Esophagus muscularis mucosa (tissue), 4 donors: ENCODE data around the gene RTF1. TPM values are rescaled to one million over a fixed set of nuclear protein-coding genes. Genes with fewer than 3 reads are reported as not detected.
"Not testable (repeated sequence)": the region's sequence is repeated elsewhere in the genome, so short reads cannot be mapped to it uniquely, and the experiment has no call there.

Experiments
- DNase-seq: peaks from one replicate; pipeline ENCODE4 v3.0.0-alpha.2; 2017; ENCODE audit errors: extremely low spot score
- H3K27ac ChIP-seq, 4 donors: fragments of 200-600 bp; sonication (generic); replicated peaks in 1 of 4; 1 replicate in 3 of 4; 2 replicates in 1 of 4; pipeline ENCODE4 v1.5.1; 2016 to 2019; ENCODE audit warnings: mild to moderate bottlenecking in 1 of 4
- H3K27me3 ChIP-seq, 4 donors: fragments of 200-600 bp; sonication (generic); one replicate each; pipeline versions ENCODE4 v1.5.1 to v1.6.0; 2016 to 2019
- H3K36me3 ChIP-seq, 4 donors: fragments of 200-600 bp; sonication (generic); one replicate each; pipeline ENCODE4 v1.5.1; 2016 to 2019
- H3K4me1 ChIP-seq, 4 donors: fragments of 200-600 bp; sonication (generic); one replicate each; pipeline ENCODE4 v1.5.1; 2016 to 2019
- H3K4me3 ChIP-seq, 4 donors: fragments of 200-600 bp; sonication (generic); 1 replicate in 2 of 4; 2 replicates in 2 of 4; pipeline ENCODE4 v1.5.1; 2016 to 2019; ENCODE audit warnings: mild to moderate bottlenecking in 4 of 4, moderate library complexity in 1 of 4
- H3K9me3 ChIP-seq, 4 donors: fragments of 200-600 bp; sonication (generic); 1 replicate in 3 of 4; 2 replicates in 1 of 4; pipeline ENCODE4 v1.5.1; 2016 to 2019
- CTCF ChIP-seq, 3 experiments: fragments of 200-600 bp in 2 of 3; fragments of 450-650 bp in 1 of 3; sonication (generic) in 2 of 3; IDR thresholded peaks; one replicate each; pipeline ENCODE4 v1.5.1; 2017 to 2019; ENCODE audit warnings: antibody characterized with exemption in 3 of 3, mild to moderate bottlenecking in 2 of 3, moderate library complexity in 1 of 3
- EP300 ChIP-seq: sonication (generic); formaldehyde crosslinking; IDR thresholded peaks from one replicate; pipeline ENCODE4 v1.6.1; 2017; ENCODE audit warnings: antibody characterized with exemption
- POLR2A ChIP-seq: fragments of 450-650 bp; IDR thresholded peaks from one replicate; pipeline ENCODE4 v1.6.1; 2017; ENCODE audit warnings: antibody characterized with exemption, moderate library complexity, mild to moderate bottlenecking, low read depth
- POLR2AphosphoS5 ChIP-seq, 2 donors: sonication (generic); formaldehyde crosslinking; IDR thresholded peaks; one replicate each; pipeline ENCODE4 v1.6.1; 2017; ENCODE audit warnings: antibody characterized with exemption in 2 of 2
- WGBS: methylation state at CpG from one replicate; pipeline ENCODE4 v1.1.5; 2018; 5-methylcytosine and 5-hydroxymethylcytosine counted together
- intact Hi-C: fragments of 100-400 bp; cut with DNase I; formaldehyde crosslinking; loops from one replicate; pipeline ENCODE4 v1.15.1; 2023
- total RNA-seq, 4 donors: library from RNA; depleted of rRNA; stranded (reverse); fragments of >200 nt; gene quantifications; one replicate each; pipeline versions ENCODE4 v1.1.0 to v1.2.1, GENCODE V29; 2016

The RTF1 gene
- total RNA-seq, 4 donors from 2014 or later: 31.5 to 37.7 (median 35.9) TPM

- Histone ChIP-seq H3K9me3 (no peaks in the 10 kb centered on the region), H3K27me3 (no peaks in the 10 kb centered on the region), H3K4me1 (peaks cover 23 to 56% (median 37%) of the 10 kb centered on the region in 4 donors), H3K36me3 (no peaks in the 10 kb centered on the region), H3K27ac (peak overlapping the region; percentile 82 to 94 (median 86)), H3K4me3 (peak overlapping the region; percentile 76 to 96 (median 86))
- no peak for DNase-seq
- TF ChIP-seq CTCF (IDR thresholded peaks at IDR 0.05): no peak
- no peak for TF ChIP-seq EP300
- no peak for TF ChIP-seq POLR2AphosphoS5 (IDR thresholded peaks at IDR 0.05)
- TF ChIP-seq POLR2A: no peak
- under 1% methylated on average over 15 of the region's 37 CpGs for WGBS
- intact Hi-C loops: loop anchor here (10.0 kb wide), 1 partner anchor 303 kb away; the partner anchor contains the start of gene INO80
Measured at GRCh38 chr15:41417418-41418195, 712 bp downstream of the RTF1 start.

GRCh38 chr15:41423979-41424659, 7.2 kb downstream of the RTF1 start:
- Histone ChIP-seq H3K27me3 (no peaks in the 10 kb centered on the region), H3K27ac (no peak overlapping the region), H3K9me3 (no peaks in the 10 kb centered on the region), H3K4me3 (no peak overlapping the region), H3K36me3 (no peaks in the 10 kb centered on the region), H3K4me1 (peaks cover 0 to 25% (median 10%) of the 10 kb centered on the region in 4 donors)
- 90% methylated on average over 7 of the region's 7 CpGs for WGBS
- no peak for DNase-seq
- no peak for TF ChIP-seq EP300
- TF ChIP-seq POLR2AphosphoS5 (IDR thresholded peaks at IDR 0.05): no peak
- TF ChIP-seq CTCF (IDR thresholded peaks at IDR 0.05): no peak
- no peak for TF ChIP-seq POLR2A
- intact Hi-C loops: no loop called here

- DNase-seq: no peak
- intact Hi-C loops: no loop called here
- whole genome bisulfite sequencing: 97% methylated on average over 14 of the region's 14 CpGs
Measured at GRCh38 chr15:41424809-41425208, 7.9 kb downstream of the RTF1 start.

GRCh38 chr15:41425907-41426306, 9.0 kb downstream of the RTF1 start:
- H3K4me3 ChIP-seq, intact Hi-C loops, H3K36me3 ChIP-seq, H3K4me1 ChIP-seq, H3K27me3 ChIP-seq, DNase-seq, H3K27ac ChIP-seq, H3K9me3 ChIP-seq: not testable (repeated sequence)
- WGBS: 95% methylated on average over 5 of the region's 5 CpGs

More at GRCh38 chr15:41424809-41425208, 7.9 kb downstream of the RTF1 start:
- no peaks in the 10 kb centered on the region for H3K27me3 ChIP-seq
- peaks cover 0 to 20% (median 8%) of the 10 kb centered on the region in 4 donors for H3K4me1 ChIP-seq
- TF ChIP-seq POLR2AphosphoS5 (IDR thresholded peaks at IDR 0.05): no peak
- TF ChIP-seq CTCF (IDR thresholded peaks at IDR 0.05): no peak
- TF ChIP-seq EP300: no peak
- TF ChIP-seq POLR2A: no peak
- H3K4me3 ChIP-seq: no peak overlapping the region
- H3K9me3 ChIP-seq: no peaks in the 10 kb centered on the region
- H3K27ac ChIP-seq: no peak overlapping the region
- H3K36me3 ChIP-seq: no peaks in the 10 kb centered on the region

GRCh38 chr15:41429003-41429890, 12.4 kb downstream of the RTF1 start:
- TF ChIP-seq POLR2AphosphoS5 (IDR thresholded peaks at IDR 0.05) (no peak), POLR2A (no peak), EP300 (no peak), CTCF (IDR thresholded peaks at IDR 0.05) (no peak)
- Histone ChIP-seq H3K9me3 (no peaks in the 10 kb centered on the region), H3K4me1 (no peaks in the 10 kb centered on the region), H3K36me3 (peaks cover 0 to 9% (median 0%) of the 10 kb centered on the region in 4 donors), H3K27ac (no peak overlapping the region), H3K4me3 (no peak overlapping the region), H3K27me3 (no peaks in the 10 kb centered on the region)
- intact Hi-C loops: no loop called here
- no peak for DNase-seq
- 87% methylated on average over 10 of the region's 10 CpGs for WGBS
